GM19463 (cell line): ENCODE data around the gene GFRA1.

Experiments used
- ATAC-seq: cut with Tn5 transposase; IDR thresholded peaks from one replicate; pipeline ENCODE4 v1.9.1; 2021; ENCODE audit warnings: mild to moderate bottlenecking, moderate library complexity; ENCODE audit not compliant: unreplicated experiment

Gene GFRA1

DNA sequence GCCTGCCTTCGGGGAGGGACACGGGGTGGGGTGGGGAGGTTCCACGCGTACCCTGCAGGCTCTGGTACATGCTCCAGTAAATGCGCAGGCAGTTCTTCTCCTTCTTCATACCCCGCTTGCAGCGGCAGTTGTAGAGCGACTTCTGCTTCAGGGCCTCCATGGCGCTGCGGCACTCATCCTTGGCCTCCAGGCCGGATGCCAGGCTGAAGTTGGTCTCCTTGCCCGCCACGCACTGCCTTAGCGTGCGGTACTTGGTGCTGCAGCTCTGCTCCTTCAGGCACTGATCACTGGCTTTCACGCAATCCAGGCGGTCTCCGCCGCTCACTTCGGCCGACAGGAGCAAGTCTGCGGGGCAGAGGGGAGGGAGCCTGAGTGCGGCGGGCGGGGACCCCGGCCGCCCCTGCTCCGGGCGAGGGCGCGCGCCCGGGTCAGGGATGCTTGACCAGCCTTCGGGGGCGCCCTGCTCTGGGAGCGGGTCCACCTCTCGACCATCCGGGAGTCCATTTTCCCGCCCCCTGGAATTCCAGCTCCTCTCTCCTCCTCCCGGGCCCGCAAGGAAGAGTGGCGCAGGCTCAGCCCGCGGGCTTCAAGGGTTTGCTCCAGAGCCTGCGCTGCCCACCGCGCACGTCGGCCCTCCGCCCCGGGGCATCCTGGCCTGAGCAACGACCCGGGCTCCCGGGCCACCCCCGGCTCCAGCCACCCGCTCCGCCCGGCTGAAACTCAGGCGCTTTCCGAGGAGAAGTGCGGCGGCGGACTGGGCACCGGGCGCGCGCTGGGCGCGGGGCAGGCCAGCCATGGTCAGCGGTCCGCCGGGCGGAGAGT is 2.0 kb downstream of the GFRA1 start:
- no peak for ATAC-seq

DNA sequence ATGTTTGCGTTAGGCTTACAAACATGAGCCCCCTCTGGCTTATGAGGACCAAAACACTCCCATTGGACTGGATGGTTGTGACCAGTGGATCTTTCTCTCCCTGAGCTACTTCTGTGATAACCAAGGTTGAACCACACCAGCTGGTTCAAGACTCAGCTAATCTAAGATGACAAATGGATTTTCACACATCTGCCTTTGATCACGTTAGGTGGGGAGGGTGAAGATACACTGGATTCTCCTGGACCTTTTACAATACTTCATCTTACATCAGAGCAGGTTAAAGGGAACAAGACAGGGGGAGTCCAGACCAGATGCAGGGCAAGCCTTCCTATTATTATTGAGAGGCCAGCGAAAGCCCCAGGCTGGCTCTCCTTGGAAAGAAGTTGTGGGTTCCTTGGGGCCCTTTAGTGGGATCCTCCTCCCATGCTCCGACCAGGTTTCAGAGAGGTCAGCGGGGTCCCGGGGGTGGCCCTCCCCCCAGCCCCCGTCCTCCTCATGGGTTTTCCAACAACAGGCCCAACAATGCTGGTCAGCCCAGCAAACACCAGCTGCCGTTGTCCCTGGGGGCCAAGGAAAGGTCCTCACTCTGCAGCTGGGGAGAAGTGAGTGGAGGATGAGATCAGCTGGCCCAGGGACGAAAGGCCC is 2.8 kb downstream of the GFRA1 start:
- ATAC-seq: no peak

- ATAC-seq: no peak
Observed at GRCh38 chr10:116269619-116270018, 3.4 kb downstream of the GFRA1 start.

- no peak for ATAC-seq
Observed at GRCh38 chr10:116268976-116269375, 4.0 kb downstream of the GFRA1 start.

DNA sequence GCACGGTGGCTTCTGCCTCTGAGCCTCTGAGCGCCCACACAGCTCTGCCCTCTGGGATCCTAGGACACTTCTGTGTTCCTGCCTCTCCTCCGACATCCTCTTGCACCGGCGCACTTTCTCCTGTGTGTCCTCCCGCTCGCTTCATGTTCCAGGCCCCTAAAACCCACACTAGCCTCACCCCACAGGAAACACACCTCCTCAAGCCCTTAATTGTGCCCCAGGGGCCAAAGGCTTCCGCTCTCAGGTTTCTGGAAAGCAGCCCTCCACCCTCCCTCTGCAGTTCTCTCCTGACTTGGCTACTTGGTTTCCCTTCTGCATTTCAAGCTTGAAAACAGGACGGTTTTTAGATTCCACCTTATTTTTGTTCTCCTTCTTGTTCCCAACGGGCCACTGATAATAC is 7.3 kb downstream of the GFRA1 start:
- ATAC-seq: no peak

DNA sequence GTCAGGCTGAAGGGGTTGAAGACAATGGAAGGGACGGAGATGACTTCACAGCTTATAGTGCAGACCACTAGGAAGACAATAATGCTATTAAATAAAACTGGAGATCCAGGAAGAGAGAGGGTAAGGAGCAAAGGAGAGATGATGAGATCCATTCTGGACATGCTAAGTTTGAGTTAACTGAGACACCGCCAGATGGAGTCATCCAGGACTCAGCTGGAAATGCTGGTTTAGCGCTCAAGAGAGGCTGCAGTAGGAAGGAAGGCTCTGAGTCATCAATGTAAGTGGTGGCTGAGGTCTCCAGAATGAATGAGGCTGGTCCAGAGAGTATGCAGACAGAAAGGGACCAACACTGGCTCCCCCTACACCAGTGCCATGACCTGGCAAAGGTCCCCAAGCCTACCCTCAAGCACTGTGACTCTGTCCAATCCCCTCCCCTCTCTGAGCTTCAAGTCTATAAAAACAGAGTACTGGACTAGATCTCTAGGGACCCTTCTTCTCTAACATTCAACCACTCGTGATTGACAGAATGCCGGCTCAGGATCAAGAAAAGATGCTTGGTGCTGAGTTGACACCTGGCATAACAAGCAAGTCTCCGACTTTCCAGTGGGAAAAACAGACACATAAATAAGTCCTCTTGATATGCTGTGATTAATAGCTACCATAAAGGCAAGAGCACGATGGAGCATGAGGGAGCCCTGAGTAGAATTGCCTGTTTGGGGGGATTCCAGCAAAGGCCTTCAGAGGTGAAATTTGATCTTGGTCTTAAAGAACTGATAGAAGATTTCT is 8.9 kb downstream of the GFRA1 start:
- no peak for ATAC-seq

- no peak for ATAC-seq
Observed at GRCh38 chr10:116262678-116263077, 10.3 kb downstream of the GFRA1 start.

GRCh38 chr10:116260599-116260998 is 12.4 kb downstream of the GFRA1 start:
- ATAC-seq: no peak

- ATAC-seq: no peak
Observed at GRCh38 chr10:116259638-116260037, 13.4 kb downstream of the GFRA1 start.

- no peak for ATAC-seq
Observed at GRCh38 chr10:116257785-116258184, 15.2 kb downstream of the GFRA1 start.

- no peak for ATAC-seq
Observed at GRCh38 chr10:116256752-116257259, 16.2 kb downstream of the GFRA1 start.

DNA sequence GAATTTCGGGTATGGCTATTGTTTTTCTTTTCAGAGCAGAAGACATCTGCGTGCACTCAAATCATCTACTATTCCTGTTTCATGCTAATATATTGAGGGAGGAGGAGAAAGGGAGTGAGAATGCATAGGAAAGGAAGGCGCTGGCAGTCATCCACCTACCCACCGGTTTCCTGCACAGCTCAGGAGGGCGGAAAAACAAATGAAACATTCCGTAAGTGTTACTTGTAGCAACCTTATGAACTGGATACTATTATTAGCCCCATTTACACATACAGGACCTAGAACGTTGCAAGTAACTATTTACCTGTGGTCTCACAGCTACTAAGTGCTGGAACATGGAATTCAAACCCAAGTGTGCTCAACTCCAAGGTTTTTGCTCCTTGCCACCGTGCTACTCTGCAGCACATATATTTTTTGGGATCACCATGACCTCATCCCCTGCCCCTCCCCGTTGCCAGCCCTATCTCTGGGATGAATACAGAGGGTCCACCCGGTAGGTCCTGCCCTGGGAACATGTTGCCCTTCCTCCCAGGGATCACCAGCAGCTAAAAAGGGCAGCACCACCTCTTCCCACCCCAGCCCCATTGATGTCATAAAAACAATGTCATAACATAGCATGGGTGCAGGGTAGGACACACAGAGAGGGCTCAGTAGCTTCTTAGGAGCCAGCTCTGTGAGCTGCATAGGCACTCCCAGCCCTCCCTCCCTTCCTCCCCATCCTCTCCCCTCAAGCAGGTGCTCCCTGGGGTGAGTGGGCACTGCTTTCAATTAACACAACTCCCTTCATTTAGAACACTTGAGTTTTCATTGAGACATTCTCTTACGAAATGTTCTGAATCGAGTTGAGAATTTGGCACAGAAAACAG is 16.9 kb downstream of the GFRA1 start:
- no peak for ATAC-seq

DNA sequence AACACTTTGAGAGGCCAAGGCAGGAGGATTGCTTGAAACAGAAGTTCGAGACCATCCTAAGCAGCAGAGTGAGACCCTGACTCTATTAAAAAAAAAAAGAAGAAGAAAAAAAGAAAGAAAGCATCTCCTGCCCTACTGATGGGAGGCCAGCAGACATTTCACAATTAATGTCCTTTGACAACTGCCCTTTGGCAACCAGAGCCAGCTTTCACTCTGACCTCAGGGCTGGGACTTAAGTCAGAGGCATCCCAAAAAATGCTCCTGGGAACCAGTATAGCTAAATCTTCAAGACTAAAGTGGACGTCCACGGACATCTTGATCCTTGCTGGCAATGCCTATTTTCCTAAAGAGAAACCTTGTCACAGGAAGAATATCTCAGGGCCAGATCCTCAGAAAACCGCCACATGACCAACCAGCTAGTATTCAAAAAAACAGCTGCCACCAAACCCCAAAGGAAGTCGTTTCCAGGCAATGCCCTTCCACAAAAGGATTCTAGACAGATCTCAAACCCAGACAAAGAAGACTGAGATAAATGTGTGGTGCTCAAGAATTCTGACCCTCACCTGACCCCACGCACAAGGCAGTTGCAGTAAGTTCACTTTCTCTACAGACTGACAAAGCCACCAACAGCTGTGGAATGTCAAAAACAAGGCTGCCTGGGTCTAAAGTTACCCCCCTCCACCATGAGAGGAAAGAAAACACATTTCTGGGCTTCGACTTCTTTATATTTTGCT is 18.4 kb downstream of the GFRA1 start:
- no peak for ATAC-seq

- ATAC-seq: no peak
Observed at GRCh38 chr10:116253716-116254115, 19.3 kb downstream of the GFRA1 start.

DNA sequence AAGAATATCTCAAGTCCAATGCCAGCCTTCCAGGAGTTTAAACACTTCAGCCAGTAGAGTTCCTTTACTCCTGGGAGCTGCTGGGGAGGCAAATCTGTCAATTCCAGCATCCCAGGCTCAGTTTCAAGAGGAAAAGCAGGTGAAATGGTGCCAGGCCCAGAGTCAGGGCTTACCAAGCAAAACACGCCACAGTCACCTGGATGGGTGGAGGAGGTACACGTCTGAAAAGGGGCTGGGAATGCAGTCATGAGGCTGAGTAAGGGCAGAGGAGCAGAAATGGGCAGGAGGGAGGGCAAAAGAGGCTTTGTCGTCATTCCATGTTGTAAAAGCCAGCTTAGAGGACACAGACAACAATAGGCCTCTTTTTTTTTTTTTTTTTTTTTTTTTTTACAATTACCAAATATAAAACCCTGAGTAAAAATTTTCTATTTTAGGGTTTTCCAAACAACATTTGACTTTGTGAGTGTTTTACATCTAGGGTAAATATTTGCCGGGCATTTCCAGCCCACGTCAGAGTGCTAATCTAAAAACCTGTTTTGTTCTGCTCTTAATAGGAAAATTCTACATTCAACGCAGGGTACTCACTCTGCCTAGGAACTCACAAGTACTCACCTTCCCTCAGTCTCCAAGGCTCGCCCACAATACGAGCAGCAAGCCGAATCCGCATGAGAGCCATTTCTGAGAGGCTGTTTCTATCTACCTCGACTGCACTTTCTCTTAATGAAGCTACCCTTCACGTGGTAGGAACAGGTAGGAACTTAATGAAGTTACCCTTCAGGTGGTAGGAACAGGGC is 21.2 kb downstream of the GFRA1 start:
- ATAC-seq: no peak

- no peak for ATAC-seq
Observed at GRCh38 chr10:116247691-116248090, 25.3 kb downstream of the GFRA1 start.

GRCh38 chr10:116246263-116246662 is 26.7 kb downstream of the GFRA1 start:
- ATAC-seq: no peak

DNA sequence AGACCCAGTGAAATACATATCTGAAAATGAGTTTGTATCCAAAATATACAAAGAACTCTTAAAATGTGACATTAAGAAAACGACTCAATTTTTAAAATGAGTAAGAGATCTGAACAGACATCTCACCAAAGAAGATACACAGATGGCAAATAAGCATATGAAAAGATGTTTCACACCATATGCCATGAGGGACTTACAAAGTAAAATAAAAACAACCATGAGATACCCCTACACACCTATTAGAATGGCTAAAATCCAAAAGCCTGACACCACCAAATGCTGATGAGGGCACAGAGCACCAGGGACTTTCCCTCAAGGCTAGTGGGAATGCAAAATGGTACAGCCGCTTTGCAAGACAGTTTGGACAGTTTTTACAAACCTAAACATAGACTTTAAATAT is 27.9 kb downstream of the GFRA1 start:
- ATAC-seq: no peak
